Measurements from ENCODE around the gene THSD4.

Gene THSD4

DNA sequence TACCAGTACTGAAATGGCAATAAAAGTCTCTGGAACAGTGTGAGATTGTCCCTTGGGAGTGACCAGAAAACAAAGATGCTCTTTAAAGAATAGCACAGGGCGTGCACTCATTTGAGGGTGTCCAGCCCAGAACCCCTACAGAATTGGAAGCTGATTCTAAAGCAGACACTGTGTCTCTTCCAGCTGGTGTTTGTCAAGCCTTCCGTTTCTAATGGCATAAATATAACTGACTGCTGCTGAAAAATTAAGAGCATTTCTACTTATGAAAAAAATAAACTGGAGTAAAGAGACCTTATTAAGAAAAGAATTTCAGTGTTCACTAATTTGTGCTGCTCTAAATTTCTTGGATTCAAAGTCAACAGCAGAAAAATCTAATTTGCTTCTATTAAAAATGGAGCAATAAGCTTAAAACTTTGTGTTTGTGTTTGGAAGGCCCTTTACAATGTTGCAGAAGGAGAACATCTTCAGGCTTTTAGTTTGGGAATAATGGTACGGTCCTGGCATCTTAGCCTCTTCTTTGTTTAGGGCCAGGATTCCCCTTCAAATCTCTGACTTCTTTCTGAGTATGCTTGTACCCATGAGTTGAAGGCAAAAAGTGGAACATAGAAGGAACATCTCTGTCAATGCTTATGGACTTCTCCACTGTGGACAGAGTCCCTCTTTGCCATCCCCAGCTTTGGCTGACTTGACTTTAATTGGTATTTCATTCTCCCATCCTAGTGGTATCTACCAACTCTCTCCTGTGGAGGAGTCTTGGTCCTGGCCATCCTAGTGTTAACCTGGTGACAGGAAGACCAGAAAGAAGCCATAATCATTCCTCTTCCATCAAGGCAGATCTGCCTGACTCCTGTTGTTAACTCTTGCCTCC, 65.9 kb downstream of the THSD4 start:
- Histone ChIP-seq H3K4me3 (ENCODE audit: insufficient read length, low read depth) (no peak overlapping the region), H3K27me3 (ENCODE audit: insufficient read depth, insufficient read length) (no peaks in the 10 kb centered on the region), H3K36me3 (ENCODE audit: insufficient read depth, insufficient read length, low read length) (no peaks in the 10 kb centered on the region), H3K9me3 (ENCODE audit: insufficient read depth, low read length) (peaks cover 9% of the 10 kb centered on the region; the same call in 1 of the 2 replicates), H3K9ac (ENCODE audit: insufficient read length, low read depth) (no peak overlapping the region), H3K4me1 (ENCODE audit: insufficient read depth, insufficient read length) (peaks cover 2% of the 10 kb centered on the region)
- no peak for DNase-seq (ENCODE audit: low read depth, low spot score)
- TF ChIP-seq SUZ12 (IDR thresholded peaks at IDR 0.05; ENCODE audit: extremely low read depth, insufficient read depth, insufficient read length) = no peak
- no peak for TF ChIP-seq YY1 (IDR thresholded peaks at IDR 0.05; ENCODE audit: insufficient read depth, insufficient read length)
- TF ChIP-seq ZNF274 (IDR thresholded peaks at IDR 0.05; ENCODE audit: low read depth, low read length) = no peak

DNA sequence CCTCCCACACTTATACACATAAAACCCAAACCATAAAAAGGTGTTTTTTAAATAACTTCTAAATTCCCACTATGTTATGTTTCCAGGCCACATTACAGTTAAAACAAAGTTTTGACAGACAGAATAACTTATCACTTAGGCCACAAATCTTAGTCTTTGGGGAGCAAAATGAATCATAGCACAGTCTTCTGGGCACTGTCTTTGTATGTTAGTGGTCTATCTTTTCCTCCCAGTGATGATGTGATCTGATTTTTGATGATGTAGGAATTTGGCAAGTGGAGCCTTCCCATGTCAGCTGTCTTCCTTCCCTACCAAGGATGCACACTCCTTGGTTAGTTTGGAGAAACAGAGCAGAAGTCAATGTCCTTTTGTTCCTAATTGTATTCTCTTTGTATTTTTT, 67.3 kb downstream of the THSD4 start:
- peaks cover 3% of the 10 kb centered on the region for H3K4me1 ChIP-seq (ENCODE audit: insufficient read depth, insufficient read length)
- TF ChIP-seq ZNF274 (IDR thresholded peaks at IDR 0.05; ENCODE audit: low read depth, low read length) (no peak), SUZ12 (IDR thresholded peaks at IDR 0.05; ENCODE audit: extremely low read depth, insufficient read depth, insufficient read length) (no peak), YY1 (IDR thresholded peaks at IDR 0.05; ENCODE audit: insufficient read depth, insufficient read length) (no peak)
- H3K9me3 ChIP-seq (ENCODE audit: insufficient read depth, low read length) = peaks cover 9% of the 10 kb centered on the region; the same call in 1 of the 2 replicates
- H3K9ac ChIP-seq (ENCODE audit: insufficient read length, low read depth) = no peak overlapping the region
- no peaks in the 10 kb centered on the region for H3K36me3 ChIP-seq (ENCODE audit: insufficient read depth, insufficient read length, low read length)
- no peak for DNase-seq (ENCODE audit: low read depth, low spot score)
- H3K27me3 ChIP-seq (ENCODE audit: insufficient read depth, insufficient read length) = no peaks in the 10 kb centered on the region
- H3K4me3 ChIP-seq (ENCODE audit: insufficient read length, low read depth) = no peak overlapping the region

DNA sequence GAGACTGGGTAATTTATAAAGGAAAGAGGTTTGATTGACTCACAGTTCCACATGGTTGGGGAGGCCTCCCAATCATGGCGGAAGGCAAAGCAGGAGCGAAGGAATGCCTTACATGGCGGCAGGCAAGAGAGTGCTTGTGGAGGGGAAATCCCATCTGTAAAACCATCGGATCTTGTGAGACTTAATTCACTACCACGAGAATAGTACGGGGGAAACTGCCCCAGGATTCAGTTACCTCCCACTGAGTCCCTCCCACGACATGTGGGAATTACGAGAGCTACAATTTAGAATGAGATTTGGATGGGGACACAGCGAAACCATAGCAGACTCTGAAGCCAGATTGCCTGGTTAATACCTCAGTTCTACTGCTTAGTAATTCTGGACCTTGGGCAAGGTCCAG, 67.8 kb downstream of the THSD4 start:
- no peak for DNase-seq (ENCODE audit: low read depth, low spot score)
- Histone ChIP-seq H3K4me3 (ENCODE audit: insufficient read length, low read depth) (no peak overlapping the region), H3K36me3 (ENCODE audit: insufficient read depth, insufficient read length, low read length) (no peaks in the 10 kb centered on the region), H3K9ac (ENCODE audit: insufficient read length, low read depth) (no peak overlapping the region), H3K4me1 (ENCODE audit: insufficient read depth, insufficient read length) (peaks cover 3% of the 10 kb centered on the region), H3K9me3 (ENCODE audit: insufficient read depth, low read length) (peaks cover 9% of the 10 kb centered on the region; the same call in 1 of the 2 replicates), H3K27me3 (ENCODE audit: insufficient read depth, insufficient read length) (no peaks in the 10 kb centered on the region)
- no peak for TF ChIP-seq ZNF274 (IDR thresholded peaks at IDR 0.05; ENCODE audit: low read depth, low read length)
- TF ChIP-seq SUZ12 (IDR thresholded peaks at IDR 0.05; ENCODE audit: extremely low read depth, insufficient read depth, insufficient read length) = no peak
- TF ChIP-seq YY1 (IDR thresholded peaks at IDR 0.05; ENCODE audit: insufficient read depth, insufficient read length) = no peak

DNA sequence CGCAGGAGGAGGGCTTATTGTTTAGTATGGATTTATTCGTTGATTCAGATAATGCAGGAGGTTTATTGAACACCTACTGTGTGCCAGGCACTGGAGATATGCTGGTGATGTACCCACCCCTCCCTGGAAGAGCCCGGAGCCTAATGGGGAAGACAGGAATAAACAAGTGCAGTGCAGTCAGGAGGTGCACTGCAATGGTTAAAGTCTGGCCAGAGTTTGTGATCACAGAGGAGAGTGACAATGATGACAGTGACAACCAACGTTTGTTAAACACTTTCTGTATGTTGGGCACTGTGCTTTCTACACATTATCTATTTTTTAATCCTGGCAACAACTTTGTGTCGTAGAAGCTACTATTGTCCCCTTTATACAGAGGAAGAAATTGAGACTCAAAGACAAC, 70.4 kb downstream of the THSD4 start:
- no peak for DNase-seq (ENCODE audit: low read depth, low spot score)
- TF ChIP-seq YY1 (IDR thresholded peaks at IDR 0.05; ENCODE audit: insufficient read depth, insufficient read length) (no peak), ZNF274 (IDR thresholded peaks at IDR 0.05; ENCODE audit: low read depth, low read length) (no peak), SUZ12 (IDR thresholded peaks at IDR 0.05; ENCODE audit: extremely low read depth, insufficient read depth, insufficient read length) (no peak)
- peaks cover 3% of the 10 kb centered on the region for H3K4me1 ChIP-seq (ENCODE audit: insufficient read depth, insufficient read length)

DNA sequence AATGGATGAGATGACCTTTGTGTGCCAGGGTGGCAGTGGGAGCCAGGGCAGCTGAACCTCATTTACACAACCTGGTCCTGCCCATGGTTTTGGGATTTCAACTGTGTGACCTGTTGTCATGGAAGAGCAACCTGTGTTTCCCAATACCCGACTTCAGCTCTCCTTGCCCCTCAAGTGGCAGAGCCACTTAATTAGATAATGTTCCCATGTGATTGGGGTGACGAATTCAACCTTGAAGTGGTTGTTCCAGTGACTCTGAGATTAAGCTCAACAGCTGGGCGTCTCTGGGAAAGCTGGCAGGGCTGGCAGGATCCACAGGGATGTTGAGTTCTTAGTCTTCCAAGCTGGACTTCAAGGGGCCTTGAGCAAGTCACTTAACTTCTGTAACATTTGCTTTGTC, 71.0 kb downstream of the THSD4 start:
- H3K9me3 ChIP-seq (ENCODE audit: insufficient read depth, low read length) = peaks cover 9% of the 10 kb centered on the region; the same call in 1 of the 2 replicates
- H3K4me1 ChIP-seq (ENCODE audit: insufficient read depth, insufficient read length) = peaks cover 3% of the 10 kb centered on the region
- no peaks in the 10 kb centered on the region for H3K27me3 ChIP-seq (ENCODE audit: insufficient read depth, insufficient read length)
- no peak for DNase-seq (ENCODE audit: low read depth, low spot score)
- TF ChIP-seq SUZ12 (IDR thresholded peaks at IDR 0.05; ENCODE audit: extremely low read depth, insufficient read depth, insufficient read length) (no peak), YY1 (IDR thresholded peaks at IDR 0.05; ENCODE audit: insufficient read depth, insufficient read length) (no peak), ZNF274 (IDR thresholded peaks at IDR 0.05; ENCODE audit: low read depth, low read length) (no peak)
- H3K9ac ChIP-seq (ENCODE audit: insufficient read length, low read depth) = no peak overlapping the region
- H3K4me3 ChIP-seq (ENCODE audit: insufficient read length, low read depth) = no peak overlapping the region
- no peaks in the 10 kb centered on the region for H3K36me3 ChIP-seq (ENCODE audit: insufficient read depth, insufficient read length, low read length)

More for the DNA sequence above, 70.4 kb downstream of the THSD4 start:
- Histone ChIP-seq H3K9ac (ENCODE audit: insufficient read length, low read depth) (no peak overlapping the region), H3K9me3 (ENCODE audit: insufficient read depth, low read length) (peaks cover 9% of the 10 kb centered on the region; the same call in 1 of the 2 replicates), H3K4me3 (ENCODE audit: insufficient read length, low read depth) (no peak overlapping the region), H3K27me3 (ENCODE audit: insufficient read depth, insufficient read length) (no peaks in the 10 kb centered on the region), H3K36me3 (ENCODE audit: insufficient read depth, insufficient read length, low read length) (no peaks in the 10 kb centered on the region)

DNA sequence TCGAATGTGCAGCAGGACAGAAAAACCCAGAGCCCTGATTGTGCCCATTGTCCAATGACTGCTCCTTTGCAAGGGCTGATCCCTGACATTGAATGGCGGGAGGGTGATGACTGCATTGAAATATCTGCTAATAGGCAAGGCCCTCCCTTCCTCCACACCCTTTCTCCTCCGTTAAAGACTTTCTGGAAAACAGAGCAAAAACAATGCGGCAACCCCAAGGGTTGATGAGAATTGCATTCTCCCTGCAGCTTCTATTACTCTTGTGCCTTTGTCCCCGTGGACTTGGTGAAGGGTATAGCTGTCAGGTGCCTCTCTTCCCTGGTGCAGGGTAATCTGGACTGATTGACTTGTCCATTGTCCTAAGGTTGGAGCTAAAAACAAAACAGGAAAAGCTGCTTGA, 71.8 kb downstream of the THSD4 start:
- Histone ChIP-seq H3K4me3 (ENCODE audit: insufficient read length, low read depth) (no peak overlapping the region), H3K9me3 (ENCODE audit: insufficient read depth, low read length) (peaks cover 9% of the 10 kb centered on the region; the same call in 1 of the 2 replicates), H3K36me3 (ENCODE audit: insufficient read depth, insufficient read length, low read length) (no peaks in the 10 kb centered on the region), H3K27me3 (ENCODE audit: insufficient read depth, insufficient read length) (no peaks in the 10 kb centered on the region), H3K4me1 (ENCODE audit: insufficient read depth, insufficient read length) (peaks cover 3% of the 10 kb centered on the region), H3K9ac (ENCODE audit: insufficient read length, low read depth) (no peak overlapping the region)
- DNase-seq (ENCODE audit: low read depth, low spot score) = no peak
- TF ChIP-seq YY1 (IDR thresholded peaks at IDR 0.05; ENCODE audit: insufficient read depth, insufficient read length) (no peak), SUZ12 (IDR thresholded peaks at IDR 0.05; ENCODE audit: extremely low read depth, insufficient read depth, insufficient read length) (no peak), ZNF274 (IDR thresholded peaks at IDR 0.05; ENCODE audit: low read depth, low read length) (no peak)

DNA sequence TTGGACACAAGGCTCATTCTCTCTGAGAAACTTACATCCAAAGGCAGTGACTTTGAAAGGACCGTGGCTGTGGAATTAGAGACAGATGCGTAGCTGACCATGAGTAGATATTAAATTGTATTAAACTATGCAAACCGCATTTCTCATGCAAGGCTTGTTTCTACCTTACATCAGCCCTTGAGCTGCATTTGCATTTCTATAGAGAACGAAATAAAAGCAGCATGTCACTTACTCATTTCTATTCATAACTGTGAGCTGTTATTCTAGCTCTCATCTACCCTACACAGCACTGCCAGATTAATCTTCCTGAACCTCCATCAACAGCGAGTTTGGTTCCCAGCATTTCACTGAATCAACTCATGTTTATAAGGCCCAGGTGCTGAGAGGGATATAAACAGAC, 72.3 kb downstream of the THSD4 start:
- H3K4me3 ChIP-seq (ENCODE audit: insufficient read length, low read depth) = no peak overlapping the region
- no peak for DNase-seq (ENCODE audit: low read depth, low spot score)
- no peak for TF ChIP-seq YY1 (IDR thresholded peaks at IDR 0.05; ENCODE audit: insufficient read depth, insufficient read length)

More for the DNA sequence above, 72.3 kb downstream of the THSD4 start:
- Histone ChIP-seq H3K36me3 (ENCODE audit: insufficient read depth, insufficient read length, low read length) (no peaks in the 10 kb centered on the region), H3K4me1 (ENCODE audit: insufficient read depth, insufficient read length) (peaks cover 3% of the 10 kb centered on the region), H3K9ac (ENCODE audit: insufficient read length, low read depth) (no peak overlapping the region), H3K9me3 (ENCODE audit: insufficient read depth, low read length) (peaks cover 8% of the 10 kb centered on the region; the same call in 1 of the 2 replicates), H3K27me3 (ENCODE audit: insufficient read depth, insufficient read length) (no peaks in the 10 kb centered on the region)

All from NT2/D1 (cell line).